Measurements from ENCODE around the gene CSTF3.
A peak's percentile ranks its signal among the peaks of the same experiment; 100 is the strongest.
"Not testable (repeated sequence)": the region's sequence is repeated elsewhere in the genome, so short reads cannot be mapped to it uniquely, and the experiment has no call there.

Gene CSTF3

DNA sequence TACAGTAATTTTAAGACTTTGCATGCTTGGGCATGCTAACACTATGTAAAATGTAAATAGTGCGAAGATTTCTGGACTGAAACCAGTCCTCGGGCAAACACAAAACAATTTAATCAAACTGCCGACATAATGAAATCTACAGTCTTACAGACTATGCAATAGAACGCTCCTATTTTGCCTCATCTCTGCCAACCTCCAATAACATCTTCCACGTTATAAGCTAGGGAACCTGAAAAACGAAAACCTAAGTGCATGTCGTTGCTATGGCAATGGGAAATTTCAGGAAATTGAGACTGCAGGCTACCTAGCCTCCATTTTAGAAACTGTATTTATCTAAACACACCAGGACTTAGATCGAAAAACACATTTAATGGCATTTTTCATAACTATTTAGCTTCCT lies 1.1 kb downstream of the CSTF3 start:
- peak; percentile 43 for DNase-seq

DNA sequence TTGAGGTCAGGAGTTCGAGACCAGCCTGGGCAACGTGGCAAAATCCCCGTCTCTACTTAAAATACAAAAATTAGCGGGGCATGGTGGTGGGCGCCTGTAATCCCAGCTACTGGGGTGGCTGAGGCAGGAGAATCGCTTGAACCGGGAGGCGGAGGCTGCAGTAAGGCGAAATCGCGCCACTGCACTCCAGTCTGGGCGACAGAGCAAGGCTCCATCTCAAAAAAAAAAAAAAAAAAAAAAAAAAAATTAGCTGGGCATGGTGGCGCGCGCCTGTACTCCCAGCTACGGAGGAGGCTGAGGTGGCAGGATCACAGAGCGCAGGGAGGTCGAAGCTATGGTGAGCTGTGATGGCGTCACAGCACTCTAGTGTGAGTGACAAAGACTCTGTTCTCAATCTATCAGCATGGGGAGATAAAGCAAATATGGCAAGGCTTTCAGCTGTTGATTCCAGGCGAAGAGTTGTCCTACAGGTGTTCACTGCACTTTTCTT lies 1.9 kb downstream of the CSTF3 start:
- DNase-seq, result not testable (repeated sequence)

GRCh38 chr11:33158596-33159275 lies 2.5 kb downstream of the CSTF3 start:
- no peak for DNase-seq

- no peak for DNase-seq
These were observed 3.9 kb downstream of the CSTF3 start for GRCh38 chr11:33157103-33158027.

- no peak for DNase-seq
These were observed 9.9 kb downstream of the CSTF3 start for GRCh38 chr11:33151399-33151798.

- no peak for DNase-seq
These were observed 13.7 kb downstream of the CSTF3 start for GRCh38 chr11:33147559-33147958.

DNA sequence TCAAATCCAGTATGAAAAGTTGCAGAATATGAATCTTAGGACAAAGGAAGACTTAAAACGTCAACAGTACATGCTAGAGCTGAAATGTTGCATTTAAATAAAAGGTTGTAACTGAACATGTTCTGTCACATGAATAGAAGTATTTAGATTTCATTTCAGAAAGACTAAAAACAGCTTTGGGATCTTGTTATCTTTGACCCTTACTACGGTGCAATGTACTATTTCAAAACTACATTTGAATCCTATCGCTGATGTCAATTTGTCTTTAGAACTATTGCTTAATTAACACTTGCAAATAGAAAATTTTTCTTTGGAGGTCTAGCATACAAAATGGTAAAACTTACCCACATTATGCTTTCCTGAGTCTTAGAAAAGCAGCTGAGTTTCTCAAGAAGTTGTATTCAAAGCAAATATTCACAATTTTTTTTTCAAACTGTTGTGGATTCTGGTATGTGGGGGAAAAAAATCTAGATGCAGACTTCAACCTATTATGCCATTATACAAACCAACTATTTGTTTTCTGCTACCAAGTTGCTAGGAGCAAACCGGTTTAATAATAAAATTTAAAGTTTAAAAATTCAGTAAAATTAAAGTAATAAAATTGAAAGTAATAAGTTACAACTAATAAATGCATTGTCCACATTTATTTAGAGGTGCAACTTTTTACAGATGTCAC lies 25.4 kb downstream of the CSTF3 start:
- DNase-seq, result no peak

DNA sequence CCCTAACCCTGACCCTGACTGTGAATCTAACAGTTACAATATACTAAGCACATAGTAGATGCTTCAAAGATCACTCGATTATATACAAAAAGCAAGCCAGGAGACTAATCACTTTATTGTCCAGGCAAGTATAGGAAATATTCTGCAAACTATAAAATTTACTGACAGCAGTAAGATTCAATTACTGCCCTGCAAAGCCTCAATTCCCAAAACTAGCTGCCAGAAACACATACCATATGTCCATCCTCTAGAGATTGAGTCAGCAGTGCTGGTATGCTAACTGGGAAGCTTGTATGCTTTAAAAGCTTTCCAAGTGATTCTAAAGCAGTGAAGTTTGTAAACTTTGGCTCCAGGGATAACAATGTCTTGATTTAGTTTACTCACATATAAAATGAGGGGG lies 26.1 kb downstream of the CSTF3 start:
- DNase-seq, result no peak

GRCh38 chr11:33134276-33134675 lies 27.0 kb downstream of the CSTF3 start:
- no peak for DNase-seq

- DNase-seq, result no peak
These were observed 27.5 kb downstream of the CSTF3 start for GRCh38 chr11:33133761-33134160.

DNA sequence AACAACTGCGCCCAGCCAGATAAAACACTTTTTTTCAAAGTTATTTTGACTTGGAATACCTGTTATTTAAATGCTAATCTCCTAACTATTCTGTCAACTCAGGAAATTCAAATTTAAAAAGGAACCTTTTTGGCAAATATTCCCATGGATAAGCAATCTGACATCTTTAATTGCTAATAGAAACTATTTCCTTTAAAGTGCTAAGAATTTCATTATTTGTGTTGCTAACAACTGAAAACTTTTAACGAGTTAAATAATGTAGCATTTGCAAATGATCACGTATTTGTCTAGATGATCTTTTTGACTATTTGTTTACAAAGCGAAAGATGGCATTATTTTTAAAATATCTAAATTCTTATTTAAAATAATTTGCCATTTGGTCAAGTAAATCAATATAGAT lies 28.8 kb downstream of the CSTF3 start:
- DNase-seq, result no peak

GRCh38 chr11:33128739-33129138 lies 32.5 kb downstream of the CSTF3 start:
- DNase-seq, result no peak

GRCh38 chr11:33125611-33126010 lies 35.7 kb downstream of the CSTF3 start:
- no peak for DNase-seq

GRCh38 chr11:33125025-33125424 lies 36.3 kb downstream of the CSTF3 start:
- DNase-seq, result no peak

DNA sequence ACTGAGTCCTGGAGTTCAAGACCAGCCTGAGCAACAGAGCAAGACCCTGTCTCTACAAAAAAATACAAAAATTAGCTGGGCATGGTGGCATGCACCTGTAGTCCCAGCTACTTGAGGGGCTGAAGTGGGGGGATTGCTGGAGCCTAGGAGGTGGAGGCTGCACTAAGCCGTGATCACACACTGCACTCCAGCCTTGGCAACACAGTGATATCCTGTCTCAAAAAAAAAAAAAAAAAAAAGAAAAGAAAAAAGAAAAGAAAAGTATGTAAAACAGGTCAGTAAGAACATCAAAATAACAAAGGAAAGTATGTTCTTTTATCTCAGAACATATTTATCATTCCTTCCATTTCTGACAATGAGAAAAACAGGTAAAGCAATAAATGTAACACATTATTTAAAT lies 38.6 kb downstream of the CSTF3 start:
- DNase-seq, result not testable (repeated sequence)

- DNase-seq, result no peak
These were observed 44.7 kb downstream of the CSTF3 start for GRCh38 chr11:33116535-33116934.

GRCh38 chr11:33110083-33110482 lies 51.2 kb downstream of the CSTF3 start:
- DNase-seq, result no peak

DNA sequence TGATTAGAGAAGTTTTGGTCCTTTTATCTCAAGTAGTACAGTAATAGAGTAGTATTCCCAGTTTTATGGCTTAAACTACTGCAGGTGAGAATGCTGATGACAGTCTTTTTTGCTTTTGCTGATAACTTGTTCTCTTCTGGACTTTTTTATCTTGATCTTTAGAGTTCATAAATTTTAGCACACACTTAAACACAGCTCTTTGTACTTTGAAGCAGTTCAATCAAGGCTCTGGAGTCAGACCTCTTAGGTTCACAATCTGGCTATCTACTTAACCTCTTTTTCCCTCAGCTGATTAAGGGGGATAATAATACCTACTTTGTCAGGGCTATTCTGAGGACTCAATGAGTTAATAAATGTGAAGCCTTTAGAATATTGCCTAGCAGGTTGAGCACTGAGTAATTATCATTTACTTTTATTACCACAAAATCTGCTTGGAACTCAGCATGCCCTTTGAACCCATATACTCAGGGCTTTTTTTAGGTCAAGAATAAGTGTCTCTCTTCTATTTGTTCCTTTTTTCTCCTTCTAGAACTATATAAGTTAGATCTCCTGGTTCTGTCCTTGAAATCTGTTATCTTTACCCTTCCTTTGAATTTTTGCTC lies 51.9 kb downstream of the CSTF3 start:
- DNase-seq, result no peak

DNA sequence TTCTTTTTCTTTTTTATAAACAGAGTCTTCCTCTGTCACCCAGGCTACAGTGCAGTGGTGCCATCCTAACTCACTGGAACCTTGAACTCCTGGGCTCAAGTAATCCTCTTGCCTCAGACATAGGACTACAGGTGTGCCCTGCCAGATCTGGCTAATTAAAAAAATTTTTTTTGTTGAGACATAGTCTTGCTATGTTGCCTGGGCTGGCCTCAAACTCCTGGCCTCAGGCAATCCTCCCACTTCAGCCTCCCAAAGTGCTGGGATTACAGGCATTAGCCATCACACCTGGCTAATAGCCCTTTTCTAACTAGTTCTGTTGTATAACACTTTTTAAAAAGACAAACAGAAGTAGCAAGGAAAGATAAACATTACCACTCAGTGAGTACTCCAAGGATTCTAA lies 57.4 kb downstream of the CSTF3 start:
- DNase-seq, result no peak

GRCh38 chr11:33094157-33094556 lies 67.1 kb downstream of the CSTF3 start:
- no peak for DNase-seq

DNA sequence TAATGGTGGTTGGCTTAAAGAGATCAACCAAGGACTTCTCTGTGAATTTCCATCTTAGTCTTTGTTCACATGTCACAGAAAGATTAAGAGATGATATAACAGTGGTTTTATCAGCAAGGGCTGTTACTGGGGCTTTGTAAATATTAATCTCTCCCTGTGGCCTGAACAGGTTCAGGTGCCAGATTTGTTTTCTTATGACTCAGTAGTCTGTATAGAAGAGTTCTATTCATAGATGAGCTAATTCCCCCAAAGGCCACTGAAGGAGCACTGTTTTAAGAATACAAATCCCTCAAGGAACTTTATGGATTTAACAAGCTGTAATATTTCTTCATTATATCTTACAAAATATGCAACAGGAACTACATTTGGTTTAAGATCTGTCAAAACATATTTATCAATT lies 71.5 kb downstream of the CSTF3 start:
- DNase-seq, result no peak

GRCh38 chr11:33086017-33086416 lies 75.3 kb downstream of the CSTF3 start:
- no peak for DNase-seq

DNA sequence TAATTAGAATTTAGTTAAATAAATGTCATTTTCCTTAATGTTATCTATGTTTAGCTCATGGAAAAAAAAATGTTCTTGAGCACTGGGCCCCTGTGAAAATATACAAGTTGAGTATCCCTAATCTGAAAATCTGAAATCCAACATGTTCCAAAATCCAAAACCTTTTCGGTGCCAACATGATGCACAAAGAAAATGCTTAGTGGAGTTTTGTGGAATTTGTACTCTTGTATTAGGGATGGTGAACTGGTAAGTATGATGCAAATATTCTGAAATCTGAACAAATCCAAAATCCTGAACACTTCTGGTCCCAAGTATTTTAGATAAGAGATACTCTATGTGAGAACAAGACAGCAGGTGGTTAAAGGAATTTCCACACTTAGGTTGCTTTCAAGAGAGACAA lies 77.4 kb downstream of the CSTF3 start:
- DNase-seq, result no peak
